Measurements from ENCODE around the gene KCNQ1. TPM values are rescaled to one million over a fixed set of nuclear protein-coding genes. Genes with fewer than 3 reads are reported as not detected.
A peak's percentile ranks its signal among the peaks of the same experiment; 100 is the strongest.

Gene KCNQ1
- total RNA-seq, 1 donor from 2014 or later = 4.8 TPM

DNA sequence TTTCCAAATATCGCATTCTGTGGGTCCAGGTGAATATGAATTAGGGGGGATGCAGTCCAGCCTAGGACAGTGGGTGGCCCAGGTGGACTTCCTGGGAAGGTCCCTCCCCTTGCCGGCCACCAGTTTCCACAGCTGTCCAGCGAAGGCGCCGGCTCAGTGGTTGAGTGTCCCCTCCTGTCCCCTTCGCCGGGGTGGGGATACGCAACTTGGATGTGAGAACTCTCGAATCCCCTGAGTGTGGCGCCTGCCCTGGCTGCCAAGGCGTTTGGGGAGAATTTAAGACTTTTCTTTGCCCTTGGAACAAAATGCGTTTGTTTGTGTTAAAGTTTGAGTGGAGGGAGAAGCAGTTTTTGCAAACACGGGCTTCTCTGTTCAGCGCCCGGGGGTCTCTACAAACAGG lies 131.3 kb downstream of the KCNQ1 start:
- TF ChIP-seq CTCF (conservative IDR thresholded peaks at IDR 0.05) = no peak
- Mint-ChIP-seq H3K9me3 (no peaks in the 10 kb centered on the region), H3K27ac (no peak overlapping the region), H3K36me3 (no peaks in the 10 kb centered on the region), H3K4me3 (no peak overlapping the region), H3K4me1 (ENCODE audit: unreplicated experiment) (no peaks in the 10 kb centered on the region), H3K27me3 (no peaks in the 10 kb centered on the region)
- no peak for DNase-seq (ENCODE audit: extremely low spot score, unreplicated experiment)

- TF ChIP-seq CTCF (conservative IDR thresholded peaks at IDR 0.05) = no peak
- Mint-ChIP-seq H3K4me3 (no peak overlapping the region), H3K9me3 (no peaks in the 10 kb centered on the region), H3K4me1 (ENCODE audit: unreplicated experiment) (no peaks in the 10 kb centered on the region), H3K27me3 (no peaks in the 10 kb centered on the region), H3K36me3 (no peaks in the 10 kb centered on the region), H3K27ac (no peak overlapping the region)
- DNase-seq (ENCODE audit: extremely low spot score, unreplicated experiment) = no peak
Observed at GRCh38 chr11:2576549-2576948, 131.7 kb downstream of the KCNQ1 start.

GRCh38 chr11:2577031-2577990 lies 132.5 kb downstream of the KCNQ1 start:
- no peaks in the 10 kb centered on the region for H3K36me3 Mint-ChIP-seq

GRCh38 chr11:2577991-2578928 lies 133.5 kb downstream of the KCNQ1 start:
- no peak for TF ChIP-seq CTCF (conservative IDR thresholded peaks at IDR 0.05)
- H3K27me3 Mint-ChIP-seq = no peaks in the 10 kb centered on the region
- peak; percentile 68 for DNase-seq (ENCODE audit: extremely low spot score, unreplicated experiment)
- H3K4me1 Mint-ChIP-seq (ENCODE audit: unreplicated experiment) = no peaks in the 10 kb centered on the region
- H3K4me3 Mint-ChIP-seq = no peak overlapping the region
- H3K36me3 Mint-ChIP-seq = no peaks in the 10 kb centered on the region
- no peak overlapping the region for H3K27ac Mint-ChIP-seq
- no peaks in the 10 kb centered on the region for H3K9me3 Mint-ChIP-seq

More at GRCh38 chr11:2577031-2577990, 132.5 kb downstream of the KCNQ1 start:
- Mint-ChIP-seq H3K27me3 (no peaks in the 10 kb centered on the region), H3K27ac (no peak overlapping the region), H3K4me3 (no peak overlapping the region), H3K4me1 (ENCODE audit: unreplicated experiment) (no peaks in the 10 kb centered on the region), H3K9me3 (no peaks in the 10 kb centered on the region)
- no peak for TF ChIP-seq CTCF (conservative IDR thresholded peaks at IDR 0.05)
- DNase-seq (ENCODE audit: extremely low spot score, unreplicated experiment) = peak; percentile 68

DNA sequence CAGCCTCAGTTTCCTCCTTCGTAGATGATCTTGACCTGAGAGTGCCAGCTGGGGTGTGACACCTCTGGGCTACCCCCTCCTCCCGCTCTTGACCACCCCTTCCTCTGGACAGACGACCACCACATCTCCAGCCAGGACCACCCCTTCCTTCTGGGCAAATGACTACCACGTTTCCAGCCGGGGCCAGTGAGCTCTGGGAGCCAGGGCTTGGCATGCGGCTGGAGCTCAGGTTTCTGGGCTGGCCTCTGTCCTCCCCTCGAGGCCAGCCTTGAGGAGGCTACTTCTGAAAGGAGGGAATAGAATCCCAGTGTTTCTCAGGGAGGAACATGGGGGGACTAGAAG lies 134.1 kb downstream of the KCNQ1 start:
- no peaks in the 10 kb centered on the region for H3K36me3 Mint-ChIP-seq
- H3K9me3 Mint-ChIP-seq = no peaks in the 10 kb centered on the region
- TF ChIP-seq CTCF (conservative IDR thresholded peaks at IDR 0.05) = no peak
- no peak overlapping the region for H3K27ac Mint-ChIP-seq
- H3K4me1 Mint-ChIP-seq (ENCODE audit: unreplicated experiment) = no peaks in the 10 kb centered on the region
- H3K4me3 Mint-ChIP-seq = no peak overlapping the region
- no peaks in the 10 kb centered on the region for H3K27me3 Mint-ChIP-seq
- DNase-seq (ENCODE audit: extremely low spot score, unreplicated experiment) = peak; percentile 65

Data from type B pancreatic cell (in vitro differentiated cells).